ENCODE data around the gene ZC3H7A. TPM values are rescaled to one million over a fixed set of nuclear protein-coding genes. Genes with fewer than 3 reads are reported as not detected.

Gene ZC3H7A
- total and polyA plus RNA-seq, 8 donors = 20.0 to 39.6 (median 30.2) TPM

- H3K27ac ChIP-seq = peak overlapping the region in 3 of 4 donors; percentile 3 to 71 (median 69)
- intact Hi-C loops (cut with DNase I) = no loop called here
- FAIRE-seq (no peak), ATAC-seq (peak; percentile 58 to 74 (median 68)), DNase-seq (no peak)
- H3K27me3 ChIP-seq = no peaks in the 10 kb centered on the region
- no peaks in the 10 kb centered on the region for H3K9me3 ChIP-seq
- TF ChIP-seq CTCF (IDR thresholded peaks at IDR 0.05) = no peak
- 16 to 19% methylated on average over 10 of the region's 10 CpGs for WGBS, 2 donors
- peak overlapping the region in 1 of 4 donors; percentile 9 for H3K4me3 ChIP-seq
- H3K4me1 ChIP-seq = peaks cover 24 to 48% (median 26%) of the 10 kb centered on the region in 3 donors
- H3K36me3 ChIP-seq = peaks cover 0 to 40% (median 18%) of the 10 kb centered on the region in 3 donors
Measured at GRCh38 chr16:11757671-11758545, 39.1 kb downstream of the ZC3H7A start.

GRCh38 chr16:11756248-11756647, 40.8 kb downstream of the ZC3H7A start:
- DNase-seq = no peak

GRCh38 chr16:11755022-11755760, 41.9 kb downstream of the ZC3H7A start:
- FAIRE-seq (no peak), ATAC-seq (peak in 2 of 4 donors; percentile 20 to 33), DNase-seq (no peak)
- no peaks in the 10 kb centered on the region for H3K27me3 ChIP-seq
- intact Hi-C loops (cut with DNase I) = no loop called here
- peak overlapping the region in 3 of 4 donors; percentile 8 to 74 (median 74) for H3K27ac ChIP-seq
- H3K36me3 ChIP-seq = peaks cover 0 to 25% (median 8%) of the 10 kb centered on the region in 3 donors
- no peaks in the 10 kb centered on the region for H3K9me3 ChIP-seq
- H3K4me3 ChIP-seq = no peak overlapping the region
- 78 to 79% methylated on average over 13 of the region's 13 CpGs for WGBS, 2 donors
- peaks cover 24 to 61% (median 35%) of the 10 kb centered on the region in 3 donors for H3K4me1 ChIP-seq
- TF ChIP-seq CTCF (IDR thresholded peaks at IDR 0.05) = no peak

More at GRCh38 chr16:11756248-11756647, 40.8 kb downstream of the ZC3H7A start:
- ATAC-seq (no peak), FAIRE-seq (no peak)
- H3K4me3 ChIP-seq = no peak overlapping the region
- no peaks in the 10 kb centered on the region for H3K27me3 ChIP-seq
- 41 to 54% methylated on average over 3 of the region's 3 CpGs for WGBS, 2 donors
- peaks cover 0 to 28% (median 9%) of the 10 kb centered on the region in 3 donors for H3K36me3 ChIP-seq
- TF ChIP-seq CTCF (IDR thresholded peaks at IDR 0.05) = no peak
- intact Hi-C loops (cut with DNase I) = no loop called here
- H3K27ac ChIP-seq = peak overlapping the region in 2 of 4 donors; percentile 69 to 74
- H3K9me3 ChIP-seq = no peaks in the 10 kb centered on the region
- peaks cover 24 to 52% (median 35%) of the 10 kb centered on the region in 3 donors for H3K4me1 ChIP-seq

- FAIRE-seq (no peak), ATAC-seq (peak in 1 of 4 donors; percentile 2), DNase-seq (no peak)
- intact Hi-C loops (cut with DNase I) = no loop called here
- Histone ChIP-seq H3K27ac (peak overlapping the region in 2 of 4 donors; percentile 57 to 74), H3K9me3 (no peaks in the 10 kb centered on the region), H3K4me1 (peaks cover 11 to 58% (median 27%) of the 10 kb centered on the region in 3 donors), H3K4me3 (no peak overlapping the region), H3K27me3 (no peaks in the 10 kb centered on the region), H3K36me3 (peaks cover 0 to 25% (median 8%) of the 10 kb centered on the region in 3 donors)
- WGBS, 2 donors = 55 to 56% methylated on average over 3 of the region's 3 CpGs
- no peak for TF ChIP-seq CTCF (IDR thresholded peaks at IDR 0.05)
Measured at GRCh38 chr16:11752856-11753255, 44.2 kb downstream of the ZC3H7A start.

All from pancreas (tissue), 10 donors.